Tibial nerve (tissue), 4 donors: ENCODE results near the gene KCNQ1. TPM values are rescaled to one million over a fixed set of nuclear protein-coding genes. Genes with fewer than 3 reads are reported as not detected.
A peak's percentile ranks its signal among the peaks of the same experiment; 100 is the strongest.

Source experiments
- DNase-seq, 2 donors: peaks; one replicate each; pipeline ENCODE4 v3.0.0-alpha.2; 2019; ENCODE audit warnings: low spot score in 2 of 2
- H3K27ac ChIP-seq, 4 donors: fragments of 200-600 bp; sonication (generic) in 3 of 4; one replicate each; pipeline ENCODE4 v1.5.1; 2017 to 2019; ENCODE audit warnings: mild to moderate bottlenecking in 1 of 4
- H3K27me3 ChIP-seq, 2 donors: fragments of 200-600 bp; sonication (generic) in 1 of 2; one replicate each; pipeline versions ENCODE4 v1.5.1 to v1.6.0; 2017 to 2019
- H3K36me3 ChIP-seq, 3 donors: fragments of 200-600 bp; sonication (generic); one replicate each; pipeline ENCODE4 v1.5.1; 2018 to 2019
- H3K4me1 ChIP-seq, 4 donors: fragments of 200-600 bp; sonication (generic) in 3 of 4; one replicate each; pipeline ENCODE4 v1.5.1; 2017 to 2019
- H3K4me3 ChIP-seq, 4 donors: fragments of 200-600 bp; sonication (generic) in 3 of 4; one replicate each; pipeline ENCODE4 v1.5.1; 2017 to 2019; ENCODE audit warnings: mild to moderate bottlenecking in 1 of 4, moderate library complexity in 1 of 4
- H3K9me3 ChIP-seq, 4 donors: fragments of 200-600 bp; sonication (generic) in 3 of 4; one replicate each; pipeline ENCODE4 v1.5.1; 2017 to 2019
- CTCF ChIP-seq, 5 experiments: fragments of 200-600 bp in 3 of 5; fragments of 450-650 bp in 2 of 5; sonication (generic) in 3 of 5; IDR thresholded peaks; one replicate each; pipeline ENCODE4 v1.5.1; 2016 to 2019; ENCODE audit warnings: antibody characterized with exemption in 5 of 5, mild to moderate bottlenecking in 3 of 5, moderate library complexity in 2 of 5
- EP300 ChIP-seq, 2 donors: sonication (generic); formaldehyde crosslinking; IDR thresholded peaks; one replicate each; pipeline ENCODE4 v1.6.1; 2017; ENCODE audit warnings: antibody characterized with exemption in 2 of 2, mild to moderate bottlenecking in 1 of 2
- POLR2A ChIP-seq, 2 donors: fragments of 450-650 bp; IDR thresholded peaks; one replicate each; pipeline ENCODE4 v1.6.1; 2017; ENCODE audit warnings: antibody characterized with exemption in 2 of 2, mild to moderate bottlenecking in 2 of 2, moderate library complexity in 2 of 2
- WGBS, 2 donors: methylation state at CpG; one replicate each; pipeline ENCODE4 v1.1.5; 2018; 5-methylcytosine and 5-hydroxymethylcytosine counted together
- total RNA-seq, 4 donors: library from RNA; depleted of rRNA; stranded (reverse); fragments of >200 nt; gene quantifications; one replicate each; pipeline ENCODE4 v1.1.0, GENCODE V29; 2016

The KCNQ1 gene
- total RNA-seq, 4 donors from 2014 or later: 3.5 to 11.4 (median 7.5) TPM

GRCh38 chr11:2825889-2826678 is 381.3 kb downstream of the KCNQ1 start:
- TF ChIP-seq EP300 (IDR thresholded peaks at IDR 0.05): peak; percentile 71 to 89
- TF ChIP-seq POLR2A (IDR thresholded peaks at IDR 0.05): peak in 1 of 2 donors; percentile 24
- no peak for TF ChIP-seq CTCF (IDR thresholded peaks at IDR 0.05)
- WGBS, 2 donors: 16% methylated on average over 13 to 27 of the region's 29 CpGs
- Histone ChIP-seq H3K9me3 (peaks cover 0 to 35% (median 4%) of the 10 kb centered on the region in 4 donors), H3K27me3 (no peaks in the 10 kb centered on the region), H3K4me1 (peaks cover 0 to 31% (median 19%) of the 10 kb centered on the region in 4 donors), H3K4me3 (peak overlapping the region in 2 of 4 donors; percentile 3 to 31), H3K36me3 (no peaks in the 10 kb centered on the region), H3K27ac (peak overlapping the region; percentile 80 to 91 (median 82))
- peak; percentile 74 to 81 for DNase-seq

- Histone ChIP-seq H3K9me3 (peaks cover 0 to 35% (median 4%) of the 10 kb centered on the region in 4 donors), H3K27ac (peak overlapping the region; percentile 80 to 91 (median 82)), H3K36me3 (no peaks in the 10 kb centered on the region), H3K4me1 (peaks cover 0 to 31% (median 19%) of the 10 kb centered on the region in 4 donors), H3K27me3 (no peaks in the 10 kb centered on the region), H3K4me3 (peak overlapping the region in 1 of 4 donors; percentile 31)
- DNase-seq: no peak
- no peak for TF ChIP-seq POLR2A (IDR thresholded peaks at IDR 0.05)
- TF ChIP-seq CTCF (IDR thresholded peaks at IDR 0.05): no peak
- TF ChIP-seq EP300 (IDR thresholded peaks at IDR 0.05): no peak
- WGBS, 2 donors: 56 to 60% methylated on average over 3 to 4 of the region's 4 CpGs
Observed at GRCh38 chr11:2826679-2827056, 381.9 kb downstream of the KCNQ1 start.

- no peaks in the 10 kb centered on the region for H3K36me3 ChIP-seq
- no peak for DNase-seq
- no peak overlapping the region for H3K4me3 ChIP-seq
- H3K27ac ChIP-seq: peak overlapping the region in 3 of 4 donors; percentile 82 to 91 (median 82)
- WGBS, 2 donors: 84 to 87% methylated on average over 12 of the region's 12 CpGs
- H3K27me3 ChIP-seq: no peaks in the 10 kb centered on the region
- H3K9me3 ChIP-seq: peaks cover 0 to 35% (median 4%) of the 10 kb centered on the region in 4 donors
- peaks cover 0 to 31% (median 19%) of the 10 kb centered on the region in 4 donors for H3K4me1 ChIP-seq
- TF ChIP-seq EP300 (IDR thresholded peaks at IDR 0.05): no peak
- TF ChIP-seq POLR2A (IDR thresholded peaks at IDR 0.05): no peak
- TF ChIP-seq CTCF (IDR thresholded peaks at IDR 0.05): no peak
Observed at GRCh38 chr11:2827256-2827655, 382.4 kb downstream of the KCNQ1 start.

- Histone ChIP-seq H3K27ac (peak overlapping the region in 2 of 4 donors; percentile 36 to 91), H3K4me3 (no peak overlapping the region), H3K9me3 (peaks cover 0 to 31% (median 4%) of the 10 kb centered on the region in 4 donors), H3K27me3 (no peaks in the 10 kb centered on the region), H3K36me3 (no peaks in the 10 kb centered on the region), H3K4me1 (peaks cover 0 to 31% (median 19%) of the 10 kb centered on the region in 4 donors)
- no peak for DNase-seq
- TF ChIP-seq CTCF (IDR thresholded peaks at IDR 0.05) (no peak), EP300 (IDR thresholded peaks at IDR 0.05) (no peak), POLR2A (IDR thresholded peaks at IDR 0.05) (no peak)
- WGBS, 2 donors: 86 to 87% methylated on average over 10 of the region's 10 CpGs
Observed at GRCh38 chr11:2827792-2828191, 383.0 kb downstream of the KCNQ1 start.
